Measurements from ENCODE around the gene CASP2. TPM values are rescaled to one million over a fixed set of nuclear protein-coding genes. Genes with fewer than 3 reads are reported as not detected.

Gene CASP2
- total and polyA plus RNA-seq, 11 donors, result 5.4 to 18.3 (median 11.8) TPM

GRCh38 chr7:143295870-143296269 is 7.7 kb downstream of the CASP2 start:
- peaks cover 0 to 44% (median 27%) of the 10 kb centered on the region in 12 donors for H3K4me1 ChIP-seq
- H3K27ac ChIP-seq, result peak overlapping the region in 1 of 12 donors; percentile 46
- H3K36me3 ChIP-seq, result peaks cover 0 to 98% (median 96%) of the 10 kb centered on the region in 9 donors
- no peak overlapping the region for H3K4me3 ChIP-seq
- TF ChIP-seq, protein P1, sequence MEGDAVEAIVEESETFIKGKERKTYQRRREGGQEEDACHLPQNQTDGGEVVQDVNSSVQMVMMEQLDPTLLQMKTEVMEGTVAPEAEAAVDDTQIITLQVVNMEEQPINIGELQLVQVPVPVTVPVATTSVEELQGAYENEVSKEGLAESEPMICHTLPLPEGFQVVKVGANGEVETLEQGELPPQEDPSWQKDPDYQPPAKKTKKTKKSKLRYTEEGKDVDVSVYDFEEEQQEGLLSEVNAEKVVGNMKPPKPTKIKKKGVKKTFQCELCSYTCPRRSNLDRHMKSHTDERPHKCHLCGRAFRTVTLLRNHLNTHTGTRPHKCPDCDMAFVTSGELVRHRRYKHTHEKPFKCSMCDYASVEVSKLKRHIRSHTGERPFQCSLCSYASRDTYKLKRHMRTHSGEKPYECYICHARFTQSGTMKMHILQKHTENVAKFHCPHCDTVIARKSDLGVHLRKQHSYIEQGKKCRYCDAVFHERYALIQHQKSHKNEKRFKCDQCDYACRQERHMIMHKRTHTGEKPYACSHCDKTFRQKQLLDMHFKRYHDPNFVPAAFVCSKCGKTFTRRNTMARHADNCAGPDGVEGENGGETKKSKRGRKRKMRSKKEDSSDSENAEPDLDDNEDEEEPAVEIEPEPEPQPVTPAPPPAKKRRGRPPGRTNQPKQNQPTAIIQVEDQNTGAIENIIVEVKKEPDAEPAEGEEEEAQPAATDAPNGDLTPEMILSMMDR (IDR thresholded peaks at IDR 0.05), result no peak
- no peak for TF ChIP-seq POLR2A (IDR thresholded peaks at IDR 0.05)
- intact Hi-C loops (cut with DNase I), result loop anchor here in 1 of 10 donors (5.0 kb wide), 1 partner anchor 39 kb away; no protein-coding TSS in a partner anchor
- ATAC-seq, result no peak
- no peak for DNase-seq
- no peaks in the 10 kb centered on the region for H3K27me3 ChIP-seq
- no peaks in the 10 kb centered on the region for H3K9me3 ChIP-seq

- DNase-seq, result no peak
- no peak for TF ChIP-seq POLR2A (IDR thresholded peaks at IDR 0.05)
- TF ChIP-seq, protein P1 (IDR thresholded peaks at IDR 0.05), result no peak
- intact Hi-C loops (cut with DNase I), result loop anchor here in 1 of 10 donors (5.0 kb wide), 1 partner anchor 39 kb away; no protein-coding TSS in a partner anchor
- H3K27me3 ChIP-seq, result no peaks in the 10 kb centered on the region
- ATAC-seq, result no peak
- 16 to 28% (median 19%) methylated on average over 2 of the region's 2 CpGs for WGBS, 4 donors
- peak overlapping the region in 2 of 12 donors; percentile 9 to 46 for H3K27ac ChIP-seq
- H3K9me3 ChIP-seq, result no peaks in the 10 kb centered on the region
- H3K4me3 ChIP-seq, result no peak overlapping the region
- H3K36me3 ChIP-seq, result peaks cover 0 to 100% (median 99%) of the 10 kb centered on the region in 9 donors
- H3K4me1 ChIP-seq, result peaks cover 0 to 45% (median 21%) of the 10 kb centered on the region in 12 donors
These were observed 8.5 kb downstream of the CASP2 start for GRCh38 chr7:143296686-143297085.

DNA sequence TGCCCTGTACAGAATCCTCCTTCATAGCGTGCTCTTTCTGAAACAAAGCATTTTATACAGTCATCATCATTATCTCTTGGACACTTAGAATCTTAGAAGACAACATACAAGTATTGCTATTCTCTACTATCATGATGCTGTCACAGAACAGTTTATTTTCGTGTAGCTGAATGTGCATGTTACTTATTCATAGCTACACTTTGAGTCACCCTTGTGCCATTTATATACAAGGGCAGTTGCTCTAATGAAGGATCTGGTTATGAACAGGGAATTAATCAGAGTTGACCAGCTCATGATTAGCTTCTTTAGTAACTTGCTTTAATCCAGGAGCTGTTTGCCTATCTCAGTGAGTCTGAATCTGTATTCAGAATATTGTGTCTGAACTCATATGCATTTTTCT is 11.2 kb downstream of the CASP2 start:
- WGBS, 4 donors, result 46 to 63% (median 52%) methylated on average over 2 of the region's 2 CpGs
- no peak for DNase-seq
- no peaks in the 10 kb centered on the region for H3K27me3 ChIP-seq
- ATAC-seq, result peak; percentile 47 to 86 (median 80)
- peak overlapping the region in 5 of 12 donors; percentile 8 to 66 (median 52) for H3K27ac ChIP-seq
- no peaks in the 10 kb centered on the region for H3K9me3 ChIP-seq
- no peak for TF ChIP-seq POLR2A (IDR thresholded peaks at IDR 0.05)
- TF ChIP-seq, protein P1 (IDR thresholded peaks at IDR 0.05), result no peak
- peaks cover 0 to 100% (median 99%) of the 10 kb centered on the region in 9 donors for H3K36me3 ChIP-seq
- peaks cover 0 to 48% (median 21%) of the 10 kb centered on the region in 12 donors for H3K4me1 ChIP-seq
- H3K4me3 ChIP-seq, result no peak overlapping the region
- intact Hi-C loops (cut with DNase I), result loop anchor here in 1 of 10 donors (5.0 kb wide), 1 partner anchor 42 kb away; no protein-coding TSS in a partner anchor

DNA sequence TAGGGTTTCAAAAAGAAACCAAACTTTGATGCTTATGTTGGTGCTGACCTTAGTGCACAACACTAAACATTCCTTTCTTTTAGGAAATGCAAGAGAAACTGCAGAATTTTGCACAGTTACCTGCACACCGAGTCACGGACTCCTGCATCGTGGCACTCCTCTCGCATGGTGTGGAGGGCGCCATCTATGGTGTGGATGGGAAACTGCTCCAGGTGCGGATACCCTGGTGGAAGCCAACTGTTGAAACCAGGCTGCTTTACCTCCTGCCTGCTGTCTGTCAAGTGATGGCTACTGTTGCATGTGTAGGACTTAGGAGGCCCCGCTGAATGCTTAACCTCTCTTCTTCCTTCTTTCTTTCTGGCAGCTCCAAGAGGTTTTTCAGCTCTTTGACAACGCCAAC is 11.7 kb downstream of the CASP2 start:
- Histone ChIP-seq H3K9me3 (no peaks in the 10 kb centered on the region), H3K4me1 (peaks cover 0 to 48% (median 21%) of the 10 kb centered on the region in 12 donors), H3K27me3 (no peaks in the 10 kb centered on the region), H3K4me3 (no peak overlapping the region), H3K36me3 (peaks cover 0 to 100% (median 99%) of the 10 kb centered on the region in 9 donors), H3K27ac (peak overlapping the region in 6 of 12 donors; percentile 8 to 66 (median 55))
- DNase-seq (peak in 1 of 5 donors; percentile 28), ATAC-seq (peak in 3 of 4 donors; percentile 55 to 70 (median 63))
- WGBS, 4 donors, result 70 to 79% (median 75%) methylated on average over 8 of the region's 8 CpGs
- no peak for TF ChIP-seq POLR2A (IDR thresholded peaks at IDR 0.05)
- TF ChIP-seq, protein P1 (IDR thresholded peaks at IDR 0.05), result peak; percentile 24 to 65 (median 46)
- intact Hi-C loops (cut with DNase I), result loop anchor here in 5 of 10 donors (5.0 to 10.0 kb wide), 3 partner anchors 38 to 115 kb away; partner anchors contain the start of gene GSTK1 (in 2 of the 5)

Data from heart left ventricle (tissue), 16 donors.